HEK293 (cell line): ENCODE measurements around the gene MZB1.
A peak's percentile ranks its signal among the peaks of the same experiment; 100 is the strongest.

Experiments used
- CTCF ChIA-PET: fragments of 350-600 bp; formaldehyde crosslinking; extraction: SDS; loops from one replicate; lab custom pipeline; 2021; ENCODE audit warnings: antibody characterized with exemption; lab: Yijun Ruan, JAX
- POLR2A ChIA-PET: fragments of 300-600 bp; formaldehyde crosslinking; extraction: SDS; loops from one replicate; lab custom pipeline; 2020; ENCODE audit warnings: antibody characterized with exemption, inconsistent platforms; lab: Yijun Ruan, JAX
- H3K27ac ChIP-seq: fragments of 200-500 bp; sonication (Bioruptor generic); 2 replicates; pipeline ENCODE4 v1.5.1; 2014; ENCODE audit warnings: low read depth, low read length, control low read depth, inconsistent platforms; ENCODE audit errors: extremely low read depth
- H3K36me3 ChIP-seq, 2 experiments: fragments of 200-500 bp in 1 of 2; sonication (Bioruptor generic) in 1 of 2; 1 replicate in 1 of 2; 2 replicates in 1 of 2; pipeline ENCODE4 v1.5.1; 2014 to 2017; ENCODE audit warnings: inconsistent platforms in 2 of 2, low read length in 2 of 2; ENCODE audit not compliant: control insufficient read depth in 2 of 2, insufficient read depth in 1 of 2
- H3K4me1 ChIP-seq: fragments of 200-500 bp; sonication (Bioruptor generic); 2 replicates; pipeline ENCODE4 v1.5.1; 2014; ENCODE audit warnings: mild to moderate bottlenecking, low read length, inconsistent platforms; ENCODE audit not compliant: control insufficient read depth, insufficient read depth
- H3K4me3 ChIP-seq: 2 replicates; pipeline ENCODE4 v1.5.1; 2011; ENCODE audit warnings: low read depth, mild to moderate bottlenecking, control low read depth, low read length, moderate library complexity
- H3K9me3 ChIP-seq: fragments of 200-500 bp; sonication (Bioruptor generic); 2 replicates; pipeline ENCODE4 v1.5.1; 2014; ENCODE audit warnings: low read depth, low read length, inconsistent platforms; ENCODE audit not compliant: control insufficient read depth, insufficient read depth
- CTCF ChIP-seq: fragments of 450-650 bp; formaldehyde crosslinking; IDR thresholded peaks from 2 replicates; pipeline ENCODE4 v1.5.1; 2016; ENCODE audit warnings: missing biosample characterization, missing genetic modification characterization
- HOXD13 ChIP-seq: sonication (generic); formaldehyde crosslinking; IDR thresholded peaks from 2 replicates; pipeline ENCODE4 v1.8.0; 2022; ENCODE audit warnings: missing genetic modification reagents, borderline replicate concordance
- PRDM2 ChIP-seq: fragments of 450-650 bp; formaldehyde crosslinking; IDR thresholded peaks from 2 replicates; pipeline ENCODE4 v1.5.1; 2016; ENCODE audit warnings: missing biosample characterization, missing genetic modification characterization, borderline replicate concordance
- TCF7L2 ChIP-seq: IDR thresholded peaks from 2 replicates; pipeline ENCODE4 v1.6.1; 2011; ENCODE audit warnings: low read depth, mild to moderate bottlenecking, inconsistent platforms, low read length, moderate library complexity, borderline replicate concordance
- ZNF140 ChIP-seq: fragments of 450-650 bp; formaldehyde crosslinking; IDR thresholded peaks from 2 replicates; pipeline ENCODE4 v1.5.1; 2016; ENCODE audit warnings: missing biosample characterization, missing genetic modification characterization
- ZNF18 ChIP-seq: fragments of 450-650 bp; formaldehyde crosslinking; IDR thresholded peaks from 2 replicates; pipeline ENCODE4 v1.5.1; 2016; ENCODE audit warnings: missing biosample characterization, missing genetic modification characterization
- ZNF184 ChIP-seq: fragments of 450-650 bp; IDR thresholded peaks from 2 replicates; pipeline ENCODE4 v1.5.1; 2018; ENCODE audit warnings: missing biosample characterization, mild to moderate bottlenecking, missing genetic modification characterization
- ZNF202 ChIP-seq: fragments of 450-650 bp; formaldehyde crosslinking; IDR thresholded peaks from 2 replicates; pipeline ENCODE4 v1.5.1; 2016; ENCODE audit warnings: missing biosample characterization, missing genetic modification characterization, borderline replicate concordance
- ZNF266 ChIP-seq: fragments of 450-650 bp; formaldehyde crosslinking; IDR thresholded peaks from 2 replicates; pipeline ENCODE4 v1.5.1; 2016; ENCODE audit warnings: missing biosample characterization, missing genetic modification characterization, low read depth
- ZNF280C ChIP-seq: fragments of 450-650 bp; formaldehyde crosslinking; IDR thresholded peaks from 2 replicates; pipeline ENCODE4 v1.5.1; 2016; ENCODE audit warnings: missing biosample characterization, missing genetic modification characterization
- ZNF350 ChIP-seq: fragments of 450-650 bp; formaldehyde crosslinking; IDR thresholded peaks from 2 replicates; pipeline ENCODE4 v1.5.0; 2017; ENCODE audit warnings: missing biosample characterization, mild to moderate bottlenecking, missing genetic modification characterization
- ZNF394 ChIP-seq: fragments of 450-650 bp; formaldehyde crosslinking; IDR thresholded peaks from 2 replicates; pipeline ENCODE4 v1.5.1; 2016; ENCODE audit warnings: missing biosample characterization, missing genetic modification characterization, mild to moderate bottlenecking, moderate library complexity, borderline replicate concordance
- ZNF404 ChIP-seq: fragments of 450-650 bp; formaldehyde crosslinking; IDR thresholded peaks from 2 replicates; pipeline ENCODE4 v1.5.1; 2017; ENCODE audit warnings: missing biosample characterization, missing genetic modification characterization
- ZNF585B ChIP-seq: fragments of 450-650 bp; formaldehyde crosslinking; IDR thresholded peaks from 2 replicates; pipeline ENCODE4 v1.5.1; 2016; ENCODE audit warnings: missing biosample characterization, missing genetic modification characterization
- ZNF654 ChIP-seq: fragments of 450-650 bp; formaldehyde crosslinking; IDR thresholded peaks from 2 replicates; pipeline ENCODE4 v1.5.1; 2016; ENCODE audit warnings: low read depth, missing biosample characterization, missing genetic modification characterization
- ZNF704 ChIP-seq: fragments of 450-650 bp; formaldehyde crosslinking; IDR thresholded peaks from 2 replicates; pipeline ENCODE4 v1.5.1; 2016; ENCODE audit warnings: missing biosample characterization, missing genetic modification characterization
- ZNF768 ChIP-seq: fragments of 450-650 bp; formaldehyde crosslinking; IDR thresholded peaks from 2 replicates; pipeline ENCODE4 v1.5.1; 2018; ENCODE audit warnings: missing biosample characterization, mild to moderate bottlenecking, missing genetic modification characterization
- ZSCAN18 ChIP-seq: fragments of 450-650 bp; formaldehyde crosslinking; IDR thresholded peaks from 2 replicates; pipeline ENCODE4 v1.5.1; 2016; ENCODE audit warnings: missing biosample characterization, missing genetic modification characterization
- ZSCAN30 ChIP-seq: fragments of 450-650 bp; IDR thresholded peaks from 2 replicates; pipeline ENCODE4 v1.5.1; 2018; ENCODE audit warnings: missing biosample characterization, mild to moderate bottlenecking, missing genetic modification characterization, moderate library complexity

MZB1 gene

GRCh38 chr5:139425497-139425896 is 35.8 kb upstream of the MZB1 start (continued):
- TF ChIP-seq ZSCAN18 (tag by site-specific recombination) (no peak), TCF7L2 (no peak), ZNF280C (tag by site-specific recombination) (no peak), ZNF350 (tag by site-specific recombination) (no peak), ZNF184 (tag by site-specific recombination) (no peak), ZSCAN30 (tag by site-specific recombination) (no peak), ZNF768 (tag by site-specific recombination) (no peak), ZNF140 (tag by site-specific recombination) (no peak)

- CTCF ChIA-PET, result interaction anchor here (0.5 to 9.2 kb wide), 51 partner anchors 8 to 1777 kb away, joined by 3 to 246 read pairs (median 5); partner anchors contain the start of genes CXXC5, DNAJC18 and STING1
- Histone ChIP-seq H3K4me1 (no peaks in the 10 kb centered on the region), H3K4me3 (no peak overlapping the region), H3K9me3 (no peaks in the 10 kb centered on the region), H3K27ac (no peak overlapping the region), H3K36me3 (peaks cover 61 to 77% of the 10 kb centered on the region in 2 experiments)
- POLR2A ChIA-PET, result interaction anchor here (0.6 to 2.7 kb wide), 4 partner anchors 17 to 91 kb away, joined by 3 to 11 read pairs (median 6); partner anchors contain the start of gene DNAJC18
- TF ChIP-seq ZNF654 (tag by site-specific recombination), result peak; percentile 96
- no peak for TF ChIP-seq HOXD13 (CRISPR knock-in tag)
- TF ChIP-seq ZNF394 (tag by site-specific recombination), result 0 out of 2 replicates have a peak, but pooled peaks have one; percentile 26
- TF ChIP-seq PRDM2, result no peak
- no peak for TF ChIP-seq ZNF404 (tag by site-specific recombination)
- TF ChIP-seq ZSCAN30 (tag by site-specific recombination), result peak; percentile 72; the same call in 1 of the 2 replicates
- TF ChIP-seq ZNF18 (tag by site-specific recombination), result no peak
- no peak for TF ChIP-seq ZNF585B (tag by site-specific recombination)
- no peak for TF ChIP-seq ZNF266 (tag by site-specific recombination)
- peak; percentile 70 for TF ChIP-seq CTCF (tag by site-specific recombination)
- no peak for TF ChIP-seq ZNF202 (tag by site-specific recombination)
- TF ChIP-seq ZNF704 (tag by site-specific recombination), result no peak
Measured at GRCh38 chr5:139422307-139422893, 32.7 kb upstream of the MZB1 start.
